Measurements from ENCODE around the gene GJB3.
"Not testable (repeated sequence)": the region's sequence is repeated elsewhere in the genome, so short reads cannot be mapped to it uniquely, and the experiment has no call there.

The GJB3 gene

DNA sequence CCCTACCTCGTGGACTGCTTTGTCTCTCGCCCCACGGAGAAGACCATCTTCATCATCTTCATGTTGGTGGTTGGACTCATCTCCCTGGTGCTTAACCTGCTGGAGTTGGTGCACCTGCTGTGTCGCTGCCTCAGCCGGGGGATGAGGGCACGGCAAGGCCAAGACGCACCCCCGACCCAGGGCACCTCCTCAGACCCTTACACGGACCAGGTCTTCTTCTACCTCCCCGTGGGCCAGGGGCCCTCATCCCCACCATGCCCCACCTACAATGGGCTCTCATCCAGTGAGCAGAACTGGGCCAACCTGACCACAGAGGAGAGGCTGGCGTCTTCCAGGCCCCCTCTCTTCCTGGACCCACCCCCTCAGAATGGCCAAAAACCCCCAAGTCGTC lies 13.8 kb downstream of the GJB3 start:
- Histone ChIP-seq H3K36me3 (ENCODE audit: insufficient read depth, insufficient read length, low read length) (no peaks in the 10 kb centered on the region), H3K4me1 (ENCODE audit: insufficient read depth, insufficient read length) (peaks cover 4% of the 10 kb centered on the region), H3K9ac (ENCODE audit: insufficient read length, low read depth) (no peak overlapping the region), H3K27me3 (ENCODE audit: insufficient read depth, insufficient read length) (no peaks in the 10 kb centered on the region), H3K4me3 (ENCODE audit: insufficient read length, low read depth) (no peak overlapping the region), H3K9me3 (ENCODE audit: insufficient read depth, low read length) (no peaks in the 10 kb centered on the region)
- DNase-seq (ENCODE audit: low read depth, low spot score) = no peak
- TF ChIP-seq ZNF274 (IDR thresholded peaks at IDR 0.05; ENCODE audit: low read depth, low read length) (no peak), SUZ12 (IDR thresholded peaks at IDR 0.05; ENCODE audit: extremely low read depth, insufficient read depth, insufficient read length) (no peak), YY1 (IDR thresholded peaks at IDR 0.05; ENCODE audit: insufficient read depth, insufficient read length) (no peak)

DNA sequence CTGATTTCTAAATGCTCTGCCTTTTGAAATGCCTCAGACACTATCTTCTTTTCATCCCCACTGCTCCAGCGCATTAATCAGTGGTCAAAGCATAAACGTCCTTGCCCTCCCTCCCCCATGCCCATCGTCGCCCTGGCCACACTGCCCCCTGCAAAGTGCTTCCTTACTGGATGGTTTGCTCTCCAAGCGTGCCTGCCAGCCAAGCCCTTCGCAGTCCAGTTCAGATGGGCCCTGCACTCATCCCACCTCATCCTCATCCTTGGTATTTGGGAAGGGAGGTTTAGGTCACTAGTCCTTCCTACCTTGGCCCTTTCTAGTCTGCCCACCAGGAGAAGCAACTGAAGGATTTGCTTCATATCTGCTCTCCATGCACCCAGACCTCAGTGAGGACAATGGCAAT lies 14.9 kb downstream of the GJB3 start:
- peaks cover 4% of the 10 kb centered on the region for H3K4me1 ChIP-seq (ENCODE audit: insufficient read depth, insufficient read length)
- TF ChIP-seq SUZ12 (IDR thresholded peaks at IDR 0.05; ENCODE audit: extremely low read depth, insufficient read depth, insufficient read length) (no peak), ZNF274 (IDR thresholded peaks at IDR 0.05; ENCODE audit: low read depth, low read length) (no peak), YY1 (IDR thresholded peaks at IDR 0.05; ENCODE audit: insufficient read depth, insufficient read length) (no peak)
- H3K9ac ChIP-seq (ENCODE audit: insufficient read length, low read depth) = no peak overlapping the region
- no peak for DNase-seq (ENCODE audit: low read depth, low spot score)
- H3K4me3 ChIP-seq (ENCODE audit: insufficient read length, low read depth) = no peak overlapping the region
- no peaks in the 10 kb centered on the region for H3K36me3 ChIP-seq (ENCODE audit: insufficient read depth, insufficient read length, low read length)
- no peaks in the 10 kb centered on the region for H3K27me3 ChIP-seq (ENCODE audit: insufficient read depth, insufficient read length)
- no peaks in the 10 kb centered on the region for H3K9me3 ChIP-seq (ENCODE audit: insufficient read depth, low read length)

- Histone ChIP-seq H3K4me1 (ENCODE audit: insufficient read depth, insufficient read length) (peaks cover 4% of the 10 kb centered on the region), H3K36me3 (ENCODE audit: insufficient read depth, insufficient read length, low read length) (no peaks in the 10 kb centered on the region), H3K4me3 (ENCODE audit: insufficient read length, low read depth) (no peak overlapping the region), H3K9ac (ENCODE audit: insufficient read length, low read depth) (no peak overlapping the region), H3K9me3 (ENCODE audit: insufficient read depth, low read length) (no peaks in the 10 kb centered on the region), H3K27me3 (ENCODE audit: insufficient read depth, insufficient read length) (no peaks in the 10 kb centered on the region)
- TF ChIP-seq ZNF274 (IDR thresholded peaks at IDR 0.05; ENCODE audit: low read depth, low read length) = no peak
- no peak for TF ChIP-seq SUZ12 (IDR thresholded peaks at IDR 0.05; ENCODE audit: extremely low read depth, insufficient read depth, insufficient read length)
- no peak for TF ChIP-seq YY1 (IDR thresholded peaks at IDR 0.05; ENCODE audit: insufficient read depth, insufficient read length)
- no peak for DNase-seq (ENCODE audit: low read depth, low spot score)
Measured at GRCh38 chr1:34796990-34797389, 16.0 kb downstream of the GJB3 start.

GRCh38 chr1:34800214-34800613 lies 19.2 kb downstream of the GJB3 start:
- TF ChIP-seq ZNF274 (IDR thresholded peaks at IDR 0.05; ENCODE audit: low read depth, low read length) = no peak
- no peak for TF ChIP-seq SUZ12 (IDR thresholded peaks at IDR 0.05; ENCODE audit: extremely low read depth, insufficient read depth, insufficient read length)
- TF ChIP-seq YY1 (IDR thresholded peaks at IDR 0.05; ENCODE audit: insufficient read depth, insufficient read length) = no peak
- Histone ChIP-seq H3K36me3 (ENCODE audit: insufficient read depth, insufficient read length, low read length) (no peaks in the 10 kb centered on the region), H3K4me1 (ENCODE audit: insufficient read depth, insufficient read length) (peaks cover 4% of the 10 kb centered on the region), H3K9ac (ENCODE audit: insufficient read length, low read depth) (no peak overlapping the region), H3K4me3 (ENCODE audit: insufficient read length, low read depth) (no peak overlapping the region), H3K27me3 (ENCODE audit: insufficient read depth, insufficient read length) (no peaks in the 10 kb centered on the region), H3K9me3 (ENCODE audit: insufficient read depth, low read length) (peaks cover 8% of the 10 kb centered on the region; the same call in 1 of the 2 replicates)
- DNase-seq (ENCODE audit: low read depth, low spot score) = no peak

DNA sequence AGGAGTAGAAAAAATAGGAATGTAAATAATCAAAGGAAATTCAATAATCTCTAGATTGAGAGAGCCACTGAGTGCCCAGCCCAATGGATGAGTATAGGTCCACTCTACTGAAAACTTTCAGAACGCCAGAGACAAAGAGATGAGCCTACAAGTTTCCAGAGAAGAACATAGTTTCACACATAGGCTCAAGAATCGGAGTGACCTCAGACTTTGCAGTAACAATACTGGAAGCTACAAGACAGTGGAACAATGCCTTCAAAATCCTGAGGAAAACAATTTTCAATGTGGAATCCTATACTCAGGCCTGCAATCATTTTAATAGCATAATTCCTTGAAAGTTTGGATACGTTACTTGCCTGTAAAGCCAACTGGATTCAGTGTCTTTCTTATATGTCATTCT lies 22.8 kb downstream of the GJB3 start:
- Histone ChIP-seq H3K36me3 (ENCODE audit: insufficient read depth, insufficient read length, low read length) (no peaks in the 10 kb centered on the region), H3K27me3 (ENCODE audit: insufficient read depth, insufficient read length) (no peaks in the 10 kb centered on the region), H3K4me1 (ENCODE audit: insufficient read depth, insufficient read length) (no peaks in the 10 kb centered on the region), H3K9ac (ENCODE audit: insufficient read length, low read depth) (no peak overlapping the region), H3K9me3 (ENCODE audit: insufficient read depth, low read length) (peaks cover 8% of the 10 kb centered on the region; the same call in 1 of the 2 replicates), H3K4me3 (ENCODE audit: insufficient read length, low read depth) (no peak overlapping the region)
- no peak for DNase-seq (ENCODE audit: low read depth, low spot score)
- TF ChIP-seq SUZ12 (IDR thresholded peaks at IDR 0.05; ENCODE audit: extremely low read depth, insufficient read depth, insufficient read length) (no peak), YY1 (IDR thresholded peaks at IDR 0.05; ENCODE audit: insufficient read depth, insufficient read length) (no peak), ZNF274 (IDR thresholded peaks at IDR 0.05; ENCODE audit: low read depth, low read length) (no peak)

- DNase-seq (ENCODE audit: low read depth, low spot score) = no peak
- TF ChIP-seq YY1 (IDR thresholded peaks at IDR 0.05; ENCODE audit: insufficient read depth, insufficient read length) (no peak), SUZ12 (IDR thresholded peaks at IDR 0.05; ENCODE audit: extremely low read depth, insufficient read depth, insufficient read length) (no peak), ZNF274 (IDR thresholded peaks at IDR 0.05; ENCODE audit: low read depth, low read length) (no peak)
- no peak overlapping the region for H3K9ac ChIP-seq (ENCODE audit: insufficient read length, low read depth)
Measured at GRCh38 chr1:34806396-34806795, 25.4 kb downstream of the GJB3 start.

GRCh38 chr1:34808051-34808810 lies 27.2 kb downstream of the GJB3 start:
- H3K4me3 ChIP-seq (ENCODE audit: insufficient read length, low read depth) = no peak overlapping the region
- H3K27me3 ChIP-seq (ENCODE audit: insufficient read depth, insufficient read length) = no peaks in the 10 kb centered on the region
- no peak for DNase-seq (ENCODE audit: low read depth, low spot score)
- H3K9me3 ChIP-seq (ENCODE audit: insufficient read depth, low read length) = peaks cover 4% of the 10 kb centered on the region; the same call in 1 of the 2 replicates
- TF ChIP-seq ZNF274 (IDR thresholded peaks at IDR 0.05; ENCODE audit: low read depth, low read length) = no peak
- TF ChIP-seq SUZ12 (IDR thresholded peaks at IDR 0.05; ENCODE audit: extremely low read depth, insufficient read depth, insufficient read length) = no peak
- no peak for TF ChIP-seq YY1 (IDR thresholded peaks at IDR 0.05; ENCODE audit: insufficient read depth, insufficient read length)
- no peak overlapping the region for H3K9ac ChIP-seq (ENCODE audit: insufficient read length, low read depth)
- no peaks in the 10 kb centered on the region for H3K4me1 ChIP-seq (ENCODE audit: insufficient read depth, insufficient read length)
- H3K36me3 ChIP-seq (ENCODE audit: insufficient read depth, insufficient read length, low read length) = no peaks in the 10 kb centered on the region

More at GRCh38 chr1:34806396-34806795, 25.4 kb downstream of the GJB3 start:
- Histone ChIP-seq H3K36me3 (ENCODE audit: insufficient read depth, insufficient read length, low read length) (no peaks in the 10 kb centered on the region), H3K4me1 (ENCODE audit: insufficient read depth, insufficient read length) (no peaks in the 10 kb centered on the region), H3K9me3 (ENCODE audit: insufficient read depth, low read length) (peaks cover 8% of the 10 kb centered on the region; the same call in 1 of the 2 replicates), H3K27me3 (ENCODE audit: insufficient read depth, insufficient read length) (no peaks in the 10 kb centered on the region), H3K4me3 (ENCODE audit: insufficient read length, low read depth) (no peak overlapping the region)

DNA sequence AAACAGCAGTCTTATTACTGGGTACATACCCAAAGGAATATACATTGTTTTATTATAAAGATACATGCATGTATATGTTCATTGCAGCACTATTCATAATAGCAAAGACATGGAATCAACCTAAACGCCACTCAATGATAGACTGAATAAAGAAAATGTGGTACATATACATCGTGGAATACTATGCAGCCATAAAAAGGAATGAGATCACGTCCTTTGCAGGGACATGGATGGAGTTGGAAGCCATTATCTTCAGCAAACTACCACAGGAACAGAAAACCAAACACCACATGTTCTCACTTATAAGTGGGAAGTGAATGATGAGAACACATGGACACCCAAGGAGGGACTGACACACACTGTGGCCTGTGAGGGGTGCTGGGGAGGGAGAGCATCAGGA lies 29.8 kb downstream of the GJB3 start:
- H3K27me3 ChIP-seq (ENCODE audit: insufficient read depth, insufficient read length); H3K9ac ChIP-seq (ENCODE audit: insufficient read length, low read depth); DNase-seq (ENCODE audit: low read depth, low spot score); H3K4me1 ChIP-seq (ENCODE audit: insufficient read depth, insufficient read length); H3K4me3 ChIP-seq (ENCODE audit: insufficient read length, low read depth); H3K36me3 ChIP-seq (ENCODE audit: insufficient read depth, insufficient read length, low read length); H3K9me3 ChIP-seq (ENCODE audit: insufficient read depth, low read length): not testable (repeated sequence)

Measured in NT2/D1 (cell line).